Right atrium auricular region (tissue), 2 donors: ENCODE data around the gene NPTX1. TPM values are rescaled to one million over a fixed set of nuclear protein-coding genes. Genes with fewer than 3 reads are reported as not detected.
A peak's percentile ranks its signal among the peaks of the same experiment; 100 is the strongest.

ENCODE experiments used
- DNase-seq: peaks from one replicate; pipeline ENCODE4 v3.0.0-alpha.2; 2019; ENCODE audit warnings: low spot score
- H3K27ac ChIP-seq, 2 donors: fragments of 200-600 bp; sonication (generic); 1 replicate in 1 of 2; 2 replicates in 1 of 2; pipeline ENCODE4 v1.5.1; 2016 to 2019
- H3K27me3 ChIP-seq, 2 donors: fragments of 200-600 bp; sonication (generic); one replicate each; pipeline versions ENCODE4 v1.5.1 to v1.6.0; 2017 to 2019
- H3K36me3 ChIP-seq: fragments of 200-600 bp; sonication (generic); one replicate; pipeline ENCODE4 v1.5.1; 2016
- H3K4me1 ChIP-seq, 2 donors: fragments of 200-600 bp; sonication (generic); one replicate each; pipeline versions ENCODE4 v1.5.1 to v1.6.0; 2017 to 2019
- H3K4me3 ChIP-seq, 2 donors: fragments of 200-600 bp; sonication (generic); 1 replicate in 1 of 2; 2 replicates in 1 of 2; pipeline ENCODE4 v1.5.1; 2017 to 2019; ENCODE audit warnings: mild to moderate bottlenecking in 1 of 2, moderate library complexity in 1 of 2
- H3K9me3 ChIP-seq, 2 donors: fragments of 200-600 bp; sonication (generic); one replicate each; pipeline ENCODE4 v1.5.1; 2019
- total RNA-seq, 2 donors: library from RNA; depleted of rRNA; stranded (reverse); fragments of >200 nt; gene quantifications; one replicate each; pipeline ENCODE4 v1.1.0, GENCODE V29; 2016
- TF ChIP-seq, protein P1 (sequence below), 2 donors: fragments of 200-600 bp; sonication (generic); IDR thresholded peaks; one replicate each; pipeline ENCODE4 v1.5.1; 2019; ENCODE audit warnings: antibody characterized with exemption in 2 of 2

Gene NPTX1
- total RNA-seq, 2 donors from 2014 or later: not detected

GRCh38 chr17:80453998-80454556 lies 22.3 kb downstream of the NPTX1 start:
- Histone ChIP-seq H3K36me3 (no peaks in the 10 kb centered on the region), H3K4me3 (peak overlapping the region; percentile 76 to 92), H3K27ac (peak overlapping the region; percentile 96 to 100), H3K27me3 (no peaks in the 10 kb centered on the region), H3K4me1 (peaks cover 0 to 31% of the 10 kb centered on the region in 2 donors), H3K9me3 (no peaks in the 10 kb centered on the region)
- TF ChIP-seq, protein P1, sequence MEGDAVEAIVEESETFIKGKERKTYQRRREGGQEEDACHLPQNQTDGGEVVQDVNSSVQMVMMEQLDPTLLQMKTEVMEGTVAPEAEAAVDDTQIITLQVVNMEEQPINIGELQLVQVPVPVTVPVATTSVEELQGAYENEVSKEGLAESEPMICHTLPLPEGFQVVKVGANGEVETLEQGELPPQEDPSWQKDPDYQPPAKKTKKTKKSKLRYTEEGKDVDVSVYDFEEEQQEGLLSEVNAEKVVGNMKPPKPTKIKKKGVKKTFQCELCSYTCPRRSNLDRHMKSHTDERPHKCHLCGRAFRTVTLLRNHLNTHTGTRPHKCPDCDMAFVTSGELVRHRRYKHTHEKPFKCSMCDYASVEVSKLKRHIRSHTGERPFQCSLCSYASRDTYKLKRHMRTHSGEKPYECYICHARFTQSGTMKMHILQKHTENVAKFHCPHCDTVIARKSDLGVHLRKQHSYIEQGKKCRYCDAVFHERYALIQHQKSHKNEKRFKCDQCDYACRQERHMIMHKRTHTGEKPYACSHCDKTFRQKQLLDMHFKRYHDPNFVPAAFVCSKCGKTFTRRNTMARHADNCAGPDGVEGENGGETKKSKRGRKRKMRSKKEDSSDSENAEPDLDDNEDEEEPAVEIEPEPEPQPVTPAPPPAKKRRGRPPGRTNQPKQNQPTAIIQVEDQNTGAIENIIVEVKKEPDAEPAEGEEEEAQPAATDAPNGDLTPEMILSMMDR (IDR thresholded peaks at IDR 0.05): no peak
- DNase-seq: no peak

- H3K4me3 ChIP-seq: no peak overlapping the region
- no peaks in the 10 kb centered on the region for H3K36me3 ChIP-seq
- peaks cover 0 to 31% of the 10 kb centered on the region in 2 donors for H3K4me1 ChIP-seq
- no peak overlapping the region for H3K27ac ChIP-seq
- no peaks in the 10 kb centered on the region for H3K27me3 ChIP-seq
- no peaks in the 10 kb centered on the region for H3K9me3 ChIP-seq
- TF ChIP-seq, protein P1 (IDR thresholded peaks at IDR 0.05): no peak
- no peak for DNase-seq
Measured at GRCh38 chr17:80453126-80453997, 23.0 kb downstream of the NPTX1 start.

- TF ChIP-seq, protein P1 (IDR thresholded peaks at IDR 0.05): no peak
- no peaks in the 10 kb centered on the region for H3K36me3 ChIP-seq
- H3K27me3 ChIP-seq: no peaks in the 10 kb centered on the region
- DNase-seq: no peak
- H3K27ac ChIP-seq: no peak overlapping the region
- H3K4me3 ChIP-seq: no peak overlapping the region
- peaks cover 0 to 31% of the 10 kb centered on the region in 2 donors for H3K4me1 ChIP-seq
- H3K9me3 ChIP-seq: no peaks in the 10 kb centered on the region
Measured at GRCh38 chr17:80452173-80452915, 24.1 kb downstream of the NPTX1 start.

DNA sequence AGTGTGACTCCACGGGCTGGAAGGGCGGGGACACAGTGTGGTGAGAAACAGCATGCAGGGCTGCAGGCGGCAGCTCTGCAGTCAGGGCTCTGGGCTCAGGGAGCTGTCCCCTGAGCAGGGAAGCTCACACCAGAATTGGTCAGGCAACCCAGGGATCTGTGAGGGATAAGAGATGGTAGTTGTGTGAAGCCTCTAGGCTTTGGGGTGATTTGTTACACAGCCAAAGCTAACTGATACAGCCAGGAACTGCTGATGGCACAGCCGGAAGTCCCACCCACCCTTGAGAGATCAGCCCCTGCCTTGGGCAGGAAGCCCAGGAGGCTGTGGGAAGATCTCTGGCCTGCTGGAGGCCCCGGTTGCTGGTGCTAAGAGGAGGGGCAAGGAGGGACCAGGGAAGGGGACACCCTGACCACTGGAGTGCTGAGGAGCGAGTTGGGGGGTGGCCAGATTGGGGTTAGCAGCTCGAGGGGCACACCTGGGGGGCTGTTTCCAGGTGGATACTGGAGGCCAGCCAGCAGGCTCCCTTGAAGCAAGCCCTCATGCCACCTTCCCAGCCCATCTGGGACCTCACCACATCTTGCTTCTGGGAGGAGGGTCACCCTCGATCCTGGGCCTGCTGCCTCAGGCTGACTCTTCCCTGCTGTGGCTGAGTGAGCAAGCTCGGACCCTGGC lies 25.2 kb downstream of the NPTX1 start:
- TF ChIP-seq, protein P1 (IDR thresholded peaks at IDR 0.05): no peak
- Histone ChIP-seq H3K27ac (no peak overlapping the region), H3K9me3 (no peaks in the 10 kb centered on the region), H3K4me3 (no peak overlapping the region), H3K4me1 (peaks cover 0 to 20% of the 10 kb centered on the region in 2 donors), H3K36me3 (no peaks in the 10 kb centered on the region), H3K27me3 (no peaks in the 10 kb centered on the region)
- no peak for DNase-seq

DNA sequence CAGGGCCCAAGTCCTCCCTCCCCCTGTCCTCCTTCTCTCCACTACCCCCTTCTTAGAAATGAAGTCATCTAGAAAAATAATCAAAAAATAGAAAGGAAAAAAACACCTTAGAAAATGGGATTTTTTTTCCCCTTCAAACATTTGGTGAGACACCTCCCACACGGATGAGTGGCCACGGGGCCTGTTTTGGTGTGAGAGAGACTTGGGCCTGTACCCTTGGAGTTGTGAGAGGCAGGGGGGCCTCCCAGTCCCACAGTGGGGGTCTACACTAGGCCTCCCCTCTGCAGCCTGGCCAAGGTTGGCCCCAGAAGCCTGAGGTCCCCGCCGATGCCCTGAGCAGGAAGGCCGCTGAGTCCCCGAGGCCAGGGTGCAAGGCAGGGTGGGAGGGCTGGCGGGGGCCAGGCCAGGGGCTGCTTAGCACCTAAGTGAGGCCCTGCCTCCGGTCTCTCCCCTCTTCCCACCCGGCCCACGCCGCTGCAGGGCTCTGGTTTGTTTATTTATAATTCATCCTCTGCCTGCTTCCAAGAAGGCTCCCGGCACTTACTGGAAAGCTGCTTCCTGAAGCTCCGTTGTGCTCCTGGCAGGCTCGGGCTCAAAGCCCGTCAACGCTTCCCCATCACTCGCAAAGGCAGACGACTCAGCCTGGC lies 26.4 kb downstream of the NPTX1 start:
- no peak for DNase-seq
- TF ChIP-seq, protein P1 (IDR thresholded peaks at IDR 0.05): no peak
- no peak overlapping the region for H3K27ac ChIP-seq
- no peaks in the 10 kb centered on the region for H3K27me3 ChIP-seq
- no peaks in the 10 kb centered on the region for H3K36me3 ChIP-seq
- H3K9me3 ChIP-seq: no peaks in the 10 kb centered on the region
- peaks cover 0 to 9% of the 10 kb centered on the region in 2 donors for H3K4me1 ChIP-seq
- no peak overlapping the region for H3K4me3 ChIP-seq
